ENCODE results near the gene ASAP2.

- TF ChIP-seq EP300 (IDR thresholded peaks at IDR 0.05; ENCODE audit: low read length) (no peak), ZNF76 (CRISPR knock-in tag; IDR thresholded peaks at IDR 0.05; ENCODE audit: borderline replicate concordance) (no peak)
These were observed 29.4 kb downstream of the ASAP2 start for GRCh38 chr2:9236045-9236344.
